ENCODE measurements around the gene RYR1.
A peak's percentile ranks its signal among the peaks of the same experiment; 100 is the strongest.

Gene RYR1

DNA sequence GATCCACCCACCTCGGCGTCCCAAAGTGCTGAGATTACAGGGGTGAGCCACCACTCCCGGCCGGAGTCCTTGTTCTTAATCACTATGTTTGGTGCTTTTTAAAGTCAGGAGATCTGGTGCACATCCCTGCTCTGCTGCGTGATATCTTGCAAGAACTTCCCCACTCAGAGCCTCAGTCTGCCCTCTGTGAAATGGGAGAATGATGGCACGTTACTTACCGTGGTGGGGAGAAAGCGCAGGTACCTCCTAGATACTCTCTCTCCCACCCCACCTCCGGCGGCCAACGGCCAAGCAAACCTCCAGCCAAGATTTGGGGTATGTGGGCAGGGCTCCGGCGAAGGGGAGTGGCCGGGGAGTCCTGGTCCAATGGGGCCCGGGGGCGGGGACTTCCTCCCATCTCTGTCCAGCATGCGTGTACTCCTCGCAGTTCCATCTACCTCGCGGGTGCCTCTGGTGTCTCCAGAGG lies at the start of gene RYR1:
TSS of gene RYR1 (plus strand) at position 424 of the 466 bp plus-strand sequence. CDS start 139 bp downstream, outside the sequence.
- in situ Hi-C loops (cut with HindIII; ENCODE audit: low pct_ligation_motif_present, low sequenced_read_pairs) = no loop called here
- no peak within 1 kb of the TSS for H3K4me3 ChIP-seq (ENCODE audit: low read depth, low read length)
- H3K27ac ChIP-seq = no peak within 1 kb of the TSS
- peaks cover 10% of the 10 kb centered on the region for H3K27me3 ChIP-seq (replicated peaks)
- no peak for TF ChIP-seq CTCF (IDR thresholded peaks at IDR 0.05; ENCODE audit: low read depth, low read length, missing control alignments)
- no peaks in the 10 kb centered on the region for H3K36me3 ChIP-seq (replicated peaks)
- peak; percentile 5 for DNase-seq

DNA sequence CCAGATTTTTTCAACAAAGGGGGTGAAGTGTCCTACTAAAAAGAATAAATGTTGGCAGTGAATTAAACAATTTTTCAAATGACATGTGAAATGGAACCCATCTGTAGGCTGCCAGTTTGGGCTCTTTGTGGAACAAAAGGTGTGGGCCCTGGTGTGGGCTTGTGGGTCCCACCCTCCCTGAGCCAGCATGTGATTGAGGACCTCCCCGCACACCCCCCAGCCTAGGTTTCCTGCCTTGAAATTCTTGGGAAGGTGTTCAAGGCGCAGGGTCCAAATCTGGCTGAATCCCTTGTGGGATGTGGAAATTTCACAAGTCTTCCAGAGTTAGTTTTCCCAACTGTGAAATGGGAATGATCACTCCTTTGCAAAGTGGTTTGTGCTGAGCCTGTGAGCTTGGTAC lies 49.7 kb upstream of the RYR1 start:
- Histone ChIP-seq H3K27me3 (replicated peaks) (no peaks in the 10 kb centered on the region), H3K27ac (no peak overlapping the region), H3K4me3 (ENCODE audit: low read depth, low read length) (no peak overlapping the region), H3K36me3 (replicated peaks) (peaks cover 62% of the 10 kb centered on the region)
- in situ Hi-C loops (cut with HindIII; ENCODE audit: low pct_ligation_motif_present, low sequenced_read_pairs) = no loop called here
- no peak for TF ChIP-seq CTCF (IDR thresholded peaks at IDR 0.05; ENCODE audit: low read depth, low read length, missing control alignments)
- no peak for DNase-seq

DNA sequence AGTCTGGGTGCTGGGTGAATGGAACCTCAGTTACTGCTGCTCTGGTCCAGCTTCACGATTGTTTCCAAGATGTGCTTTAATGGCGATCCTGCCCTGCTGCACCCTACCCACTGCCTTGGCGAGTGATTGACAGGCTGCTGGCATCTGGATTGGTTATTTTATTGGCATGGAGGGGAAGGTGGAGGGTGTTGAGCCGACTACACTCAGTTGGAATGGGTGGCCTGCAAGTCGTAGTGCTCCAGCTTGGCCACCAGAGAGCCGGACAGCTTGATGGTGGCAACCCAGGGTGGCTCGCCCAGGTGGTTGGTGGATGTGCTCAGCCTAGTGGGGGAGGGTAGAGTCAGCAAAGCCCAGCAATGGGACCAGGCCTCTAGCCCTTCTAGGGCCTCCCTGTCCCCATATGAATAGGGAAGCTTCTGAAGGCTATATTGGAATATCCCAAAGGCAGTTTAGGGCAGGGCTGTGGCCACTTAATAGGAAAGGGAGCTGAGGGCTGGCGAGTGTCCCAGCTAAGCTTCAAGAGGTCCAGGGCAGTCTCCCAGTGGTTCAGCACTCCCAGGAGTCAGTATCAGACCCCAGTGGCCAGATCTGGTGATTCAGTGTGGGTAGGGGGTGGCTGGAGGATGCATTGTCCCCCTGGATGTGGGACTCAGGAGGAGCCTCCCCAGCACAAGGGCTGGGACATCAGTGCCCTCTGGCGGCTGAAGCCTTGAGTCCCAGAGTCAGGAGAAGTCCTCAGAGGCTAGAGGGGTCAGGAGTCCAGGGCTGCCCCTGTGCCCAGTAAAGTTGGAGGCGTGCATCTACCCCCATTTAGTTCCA lies 49.1 kb upstream of the RYR1 start:
- Histone ChIP-seq H3K36me3 (replicated peaks) (peaks cover 57% of the 10 kb centered on the region), H3K4me3 (ENCODE audit: low read depth, low read length) (no peak overlapping the region), H3K27ac (no peak overlapping the region), H3K27me3 (replicated peaks) (no peaks in the 10 kb centered on the region)
- in situ Hi-C loops (cut with HindIII; ENCODE audit: low pct_ligation_motif_present, low sequenced_read_pairs) = no loop called here
- peak; percentile 73 for TF ChIP-seq CTCF (IDR thresholded peaks at IDR 0.05; ENCODE audit: low read depth, low read length, missing control alignments)
- no peak for DNase-seq

GRCh38 chr19:38385057-38385803 lies 48.3 kb upstream of the RYR1 start:
- Histone ChIP-seq H3K36me3 (replicated peaks) (peaks cover 49% of the 10 kb centered on the region), H3K27me3 (replicated peaks) (no peaks in the 10 kb centered on the region)
- in situ Hi-C loops (cut with HindIII; ENCODE audit: low pct_ligation_motif_present, low sequenced_read_pairs) = no loop called here

GRCh38 chr19:38385804-38386257 lies 47.7 kb upstream of the RYR1 start:
- Histone ChIP-seq H3K36me3 (replicated peaks) (peaks cover 43% of the 10 kb centered on the region), H3K27me3 (replicated peaks) (no peaks in the 10 kb centered on the region), H3K27ac (no peak overlapping the region), H3K4me3 (ENCODE audit: low read depth, low read length) (no peak overlapping the region)
- no peak for TF ChIP-seq CTCF (IDR thresholded peaks at IDR 0.05; ENCODE audit: low read depth, low read length, missing control alignments)
- in situ Hi-C loops (cut with HindIII; ENCODE audit: low pct_ligation_motif_present, low sequenced_read_pairs) = no loop called here
- DNase-seq = no peak

More at GRCh38 chr19:38385057-38385803, 48.3 kb upstream of the RYR1 start:
- no peak for DNase-seq
- no peak overlapping the region for H3K4me3 ChIP-seq (ENCODE audit: low read depth, low read length)
- no peak overlapping the region for H3K27ac ChIP-seq
- TF ChIP-seq CTCF (IDR thresholded peaks at IDR 0.05; ENCODE audit: low read depth, low read length, missing control alignments) = no peak

Data from brain microvascular endothelial cell (primary cell).